CD4-positive, alpha-beta T cell treated with Interleukin-1 beta for 1 hour (primary cell): ENCODE data around the gene CD2AP.
"Not testable (repeated sequence)": the region's sequence is repeated elsewhere in the genome, so short reads cannot be mapped to it uniquely, and the experiment has no call there.

Experiments
- DNase-seq, 2 donors: peaks; one replicate each; pipeline ENCODE4 v3.0.0-alpha.2; 2020 to 2022

Gene CD2AP, protein sequence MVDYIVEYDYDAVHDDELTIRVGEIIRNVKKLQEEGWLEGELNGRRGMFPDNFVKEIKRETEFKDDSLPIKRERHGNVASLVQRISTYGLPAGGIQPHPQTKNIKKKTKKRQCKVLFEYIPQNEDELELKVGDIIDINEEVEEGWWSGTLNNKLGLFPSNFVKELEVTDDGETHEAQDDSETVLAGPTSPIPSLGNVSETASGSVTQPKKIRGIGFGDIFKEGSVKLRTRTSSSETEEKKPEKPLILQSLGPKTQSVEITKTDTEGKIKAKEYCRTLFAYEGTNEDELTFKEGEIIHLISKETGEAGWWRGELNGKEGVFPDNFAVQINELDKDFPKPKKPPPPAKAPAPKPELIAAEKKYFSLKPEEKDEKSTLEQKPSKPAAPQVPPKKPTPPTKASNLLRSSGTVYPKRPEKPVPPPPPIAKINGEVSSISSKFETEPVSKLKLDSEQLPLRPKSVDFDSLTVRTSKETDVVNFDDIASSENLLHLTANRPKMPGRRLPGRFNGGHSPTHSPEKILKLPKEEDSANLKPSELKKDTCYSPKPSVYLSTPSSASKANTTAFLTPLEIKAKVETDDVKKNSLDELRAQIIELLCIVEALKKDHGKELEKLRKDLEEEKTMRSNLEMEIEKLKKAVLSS

DNA sequence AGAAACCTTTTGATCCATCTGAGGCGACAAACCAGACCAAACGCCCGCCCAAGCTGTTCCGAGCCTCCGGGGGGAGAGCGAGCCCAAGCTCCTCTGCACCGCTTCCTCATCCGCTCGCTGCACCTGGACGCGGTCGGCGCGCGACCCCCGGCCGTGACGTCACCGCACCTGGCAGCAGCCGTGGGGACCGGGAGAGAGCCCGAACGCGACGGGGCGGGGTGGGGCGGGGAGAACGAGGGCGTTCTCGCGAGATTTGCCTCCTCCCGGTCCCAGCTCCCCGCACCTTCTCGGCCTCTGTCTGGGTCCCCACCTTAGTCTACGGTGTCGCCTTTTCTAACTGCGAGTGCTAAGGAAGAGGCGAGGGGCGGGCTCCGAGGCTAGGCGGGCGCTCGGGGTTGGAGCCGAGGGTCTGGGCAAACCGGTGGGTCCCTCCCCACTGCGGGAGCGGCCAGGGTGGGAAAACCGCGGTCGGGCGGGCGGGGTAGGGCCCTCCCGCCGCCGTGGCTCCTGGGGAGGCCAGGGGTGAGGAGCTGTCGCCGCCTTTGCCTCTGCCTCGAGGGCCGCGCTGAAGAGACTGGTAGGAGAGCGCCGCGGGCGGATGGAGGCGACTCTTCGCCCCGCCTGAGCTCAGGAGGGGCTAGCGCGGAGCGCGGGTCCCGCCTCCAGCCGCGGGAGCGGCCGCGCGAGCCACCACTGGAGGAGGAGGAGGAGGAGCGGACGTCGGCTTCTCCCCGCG lies at the start of gene CD2AP:
Gene CD2AP (plus strand): TSS at position 293 of the 736 bp plus-strand sequence. CDS start 456 bp downstream, outside the sequence.
- DNase-seq = peak; percentile 92 to 95

DNA sequence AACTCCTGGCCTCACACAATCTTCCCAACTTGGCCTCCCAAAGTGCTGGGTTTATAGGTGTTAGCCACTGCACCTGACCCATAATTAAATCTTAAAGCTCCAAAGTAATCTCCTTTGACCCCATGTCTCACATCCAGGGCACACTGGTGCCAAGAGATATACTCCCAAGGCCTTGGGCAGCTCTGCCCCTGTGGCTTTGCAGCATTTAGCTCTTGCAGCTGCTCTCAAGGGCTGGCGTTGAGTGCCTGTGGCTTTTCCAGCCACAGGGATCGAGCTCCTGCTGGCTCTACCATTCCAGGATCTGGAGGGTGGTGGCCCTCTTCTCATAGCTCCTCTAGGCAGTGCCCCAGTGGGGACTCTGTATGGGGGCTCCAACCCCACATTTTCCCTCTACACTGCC lies 49.3 kb upstream of the CD2AP start:
- no peak for DNase-seq

DNA sequence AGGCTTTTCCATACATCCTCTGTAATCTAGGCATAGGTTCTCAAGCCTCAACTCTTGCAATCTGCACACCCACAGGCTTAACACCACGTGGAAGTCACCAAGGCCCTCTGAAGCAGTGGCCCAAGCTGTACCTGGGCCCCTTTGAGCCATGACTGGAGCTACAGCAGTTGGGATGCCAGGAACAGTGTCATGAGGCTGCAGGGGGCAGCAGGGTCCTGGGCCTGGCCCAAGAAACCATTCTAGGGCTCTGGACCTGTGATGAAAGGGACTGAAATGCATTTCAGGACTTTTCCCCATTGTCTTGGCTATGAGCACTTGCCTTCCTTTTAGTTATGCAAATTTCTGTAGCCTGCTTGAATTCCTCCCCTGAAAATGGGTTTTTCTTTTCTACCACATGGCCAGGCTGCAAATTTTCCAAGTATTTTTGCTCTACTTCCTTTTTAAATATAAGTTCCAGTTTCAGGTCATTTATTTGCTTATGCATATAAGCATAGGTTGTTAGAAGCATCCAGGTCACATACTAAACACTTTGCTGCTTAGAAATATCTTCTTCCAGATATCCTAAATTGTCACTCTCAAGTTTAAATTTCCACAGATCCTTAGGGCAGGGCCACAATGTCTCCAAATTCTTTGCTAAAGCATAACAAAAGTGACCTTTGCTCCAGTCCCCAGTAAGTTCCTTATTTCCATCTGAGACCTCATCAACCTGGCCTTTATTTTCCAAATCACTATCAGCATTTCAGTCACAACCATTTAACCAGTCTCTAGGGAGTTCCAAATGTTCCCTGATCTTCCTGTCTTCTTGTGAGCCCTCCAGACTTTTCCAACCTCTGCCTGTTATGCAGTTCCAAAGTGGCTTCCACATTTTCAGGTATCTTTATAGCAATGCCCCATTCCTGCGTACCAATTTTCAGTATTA lies 48.6 kb upstream of the CD2AP start:
- DNase-seq = no peak

GRCh38 chr6:47434372-47435253 lies 43.0 kb upstream of the CD2AP start:
- DNase-seq = no peak

DNA sequence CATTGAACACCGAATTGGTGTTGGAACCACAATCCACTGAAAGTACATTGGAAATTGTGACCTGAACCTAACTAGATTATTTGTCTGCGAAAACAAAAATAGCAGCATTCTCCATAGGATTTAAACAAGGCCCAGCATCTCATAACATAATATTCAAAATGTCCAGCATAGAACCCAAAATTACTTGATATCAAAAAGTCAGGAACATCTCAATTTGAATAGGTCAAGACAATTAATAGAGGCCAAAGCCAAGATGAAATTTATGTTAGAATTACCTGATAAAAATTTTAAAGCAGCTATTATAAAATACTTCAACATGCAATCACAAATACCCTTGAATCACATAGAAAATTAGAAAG lies 42.4 kb upstream of the CD2AP start:
- DNase-seq = no peak

DNA sequence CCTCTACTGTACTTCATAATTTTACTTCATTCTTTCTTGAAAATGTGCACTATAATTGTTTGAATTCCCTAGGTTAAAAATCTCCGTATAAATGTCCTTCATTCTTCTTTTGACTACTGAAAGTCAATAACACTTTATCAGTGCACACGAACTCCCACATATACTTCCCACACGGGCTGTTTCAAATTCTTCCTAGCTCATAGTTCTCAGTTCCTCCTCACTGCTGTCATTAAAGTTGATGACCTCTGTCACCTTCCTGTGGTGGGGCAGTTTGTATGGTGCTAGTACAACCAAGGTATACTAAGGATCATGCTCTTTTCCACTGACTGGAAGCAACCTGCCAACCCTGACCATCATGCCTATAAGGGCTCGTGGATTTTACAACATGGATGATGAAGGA lies 40.0 kb upstream of the CD2AP start:
- no peak for DNase-seq

- DNase-seq = peak in 1 of 2 donors; percentile 9
These were observed 38.9 kb upstream of the CD2AP start for GRCh38 chr6:47438481-47439347.

DNA sequence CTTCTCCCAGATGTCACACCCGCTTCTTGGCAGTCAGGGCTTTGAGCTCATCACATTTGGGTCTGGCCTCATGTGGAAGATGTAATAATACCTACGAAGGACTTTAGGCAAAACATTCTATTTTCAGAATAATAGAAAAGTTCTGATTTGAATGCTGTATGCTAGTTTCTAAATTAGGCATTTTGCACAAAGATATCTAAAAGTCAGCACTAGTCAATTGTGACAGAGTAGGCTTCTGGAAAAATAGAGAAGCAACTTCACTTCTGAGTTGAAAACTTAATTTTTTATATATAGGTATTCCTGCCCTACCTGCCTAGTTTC lies 38.3 kb upstream of the CD2AP start:
- no peak for DNase-seq

DNA sequence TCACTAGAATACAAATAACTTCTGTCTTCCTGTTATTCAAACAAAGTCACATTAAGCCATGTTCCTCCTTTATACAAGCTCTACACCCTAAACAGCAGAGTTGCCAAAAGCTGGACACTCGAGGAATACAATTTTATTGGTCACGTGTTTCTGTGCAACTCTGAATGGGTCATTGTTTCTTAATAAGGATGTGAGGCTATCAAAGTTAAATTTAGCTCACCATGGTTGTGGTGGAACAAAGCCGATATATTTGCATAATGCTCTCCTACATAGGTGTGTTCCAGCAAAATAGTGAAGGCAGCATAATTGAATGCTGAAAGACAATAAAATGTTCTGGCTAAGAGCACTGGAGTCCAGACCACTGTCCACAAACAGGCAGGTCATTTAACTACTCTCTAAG lies 36.9 kb upstream of the CD2AP start:
- no peak for DNase-seq

DNA sequence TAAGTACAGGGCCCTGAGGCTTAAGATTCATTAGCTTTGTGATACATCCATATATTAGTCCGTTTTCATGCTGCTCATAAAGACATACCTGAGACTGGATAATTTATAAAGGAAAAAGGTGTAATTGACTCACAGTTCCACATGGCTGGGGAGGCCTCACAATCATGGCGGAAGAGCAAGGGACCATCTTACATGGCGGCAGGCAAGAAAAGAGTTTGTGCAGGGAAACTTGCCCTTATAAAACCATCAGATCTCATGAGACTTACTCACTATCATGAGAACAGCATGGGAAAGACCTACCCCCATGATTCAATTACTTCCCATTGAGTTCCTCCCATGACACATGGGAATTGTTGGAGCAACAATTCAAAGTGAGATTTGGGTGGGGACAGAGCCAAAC lies 32.6 kb upstream of the CD2AP start:
- not testable (repeated sequence) for DNase-seq

- DNase-seq = no peak
These were observed 30.8 kb upstream of the CD2AP start for GRCh38 chr6:47446669-47447330.

DNA sequence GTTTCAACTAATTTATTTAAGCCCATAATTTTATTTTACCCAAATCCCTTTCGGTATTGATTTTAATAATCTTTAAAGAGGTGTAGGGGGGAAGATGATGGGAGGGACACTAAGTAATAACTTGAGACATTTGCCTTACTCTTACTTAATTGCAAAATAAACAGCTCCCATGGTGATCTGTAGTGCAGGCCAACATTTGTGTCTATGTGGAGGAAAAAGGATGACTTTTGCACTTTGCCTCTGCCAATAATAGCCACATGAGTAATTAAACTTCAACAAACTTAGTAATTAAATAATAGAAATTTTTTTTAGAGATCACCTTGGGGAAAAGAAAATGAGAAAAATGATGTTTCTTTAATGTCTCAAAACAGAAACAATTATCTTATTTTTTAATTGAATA lies 29.9 kb upstream of the CD2AP start:
- DNase-seq = no peak

GRCh38 chr6:47451162-47451561 lies 26.4 kb upstream of the CD2AP start:
- no peak for DNase-seq

- DNase-seq = no peak
These were observed 24.7 kb upstream of the CD2AP start for GRCh38 chr6:47452899-47453298.

- no peak for DNase-seq
These were observed 24.1 kb upstream of the CD2AP start for GRCh38 chr6:47453372-47453936.

GRCh38 chr6:47454713-47455396 lies 22.7 kb upstream of the CD2AP start:
- no peak for DNase-seq

DNA sequence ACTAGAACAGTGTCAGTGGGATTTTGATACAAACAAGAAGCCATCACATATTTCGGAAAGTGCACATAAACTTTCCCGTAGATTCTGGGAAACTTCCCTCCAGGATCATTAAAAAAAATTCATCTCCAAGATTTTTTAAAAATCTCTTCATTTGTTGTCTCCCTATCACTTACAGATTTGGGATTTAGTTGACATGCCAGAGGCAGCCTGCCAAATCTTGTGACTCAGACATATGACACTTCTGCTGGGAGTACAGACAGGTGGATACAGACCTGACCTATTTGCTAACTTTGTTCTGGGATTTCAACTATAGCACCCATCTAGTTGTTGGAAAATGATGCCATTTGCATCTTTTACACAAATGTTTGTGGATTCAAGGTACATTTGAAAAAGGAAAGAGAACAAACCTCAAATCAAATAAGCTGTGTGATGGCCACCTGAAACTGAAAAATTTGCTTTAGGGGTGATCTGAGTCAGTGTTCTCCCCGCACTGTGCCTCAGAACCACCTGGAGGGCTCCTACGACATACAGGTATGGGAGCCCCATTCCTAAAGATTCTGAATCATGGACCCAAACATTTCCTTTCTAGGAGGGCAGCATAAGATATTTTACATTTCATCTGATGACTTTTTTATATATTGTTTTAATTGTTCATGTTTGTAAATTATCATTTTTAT lies 21.9 kb upstream of the CD2AP start:
- no peak for DNase-seq

DNA sequence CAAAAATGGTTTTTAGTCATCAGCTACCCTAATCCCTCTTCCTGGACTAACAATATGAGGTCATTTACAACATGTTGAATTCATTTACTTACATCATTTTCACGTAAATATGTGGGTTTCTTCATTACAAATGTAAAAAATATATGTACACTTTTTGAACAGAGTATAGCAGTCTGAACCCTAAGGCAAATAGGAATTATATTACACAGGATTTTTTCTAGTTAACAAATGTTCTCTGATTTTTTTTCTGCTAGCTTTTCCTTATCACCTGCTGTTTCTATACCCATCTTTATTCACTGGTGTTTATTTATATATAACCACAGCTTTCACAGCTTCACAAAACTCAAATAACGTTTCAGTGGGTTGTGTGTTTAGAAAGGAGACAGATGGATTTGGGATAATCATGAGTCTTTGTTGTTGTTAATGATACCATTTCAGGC lies 21.0 kb upstream of the CD2AP start:
- no peak for DNase-seq

DNA sequence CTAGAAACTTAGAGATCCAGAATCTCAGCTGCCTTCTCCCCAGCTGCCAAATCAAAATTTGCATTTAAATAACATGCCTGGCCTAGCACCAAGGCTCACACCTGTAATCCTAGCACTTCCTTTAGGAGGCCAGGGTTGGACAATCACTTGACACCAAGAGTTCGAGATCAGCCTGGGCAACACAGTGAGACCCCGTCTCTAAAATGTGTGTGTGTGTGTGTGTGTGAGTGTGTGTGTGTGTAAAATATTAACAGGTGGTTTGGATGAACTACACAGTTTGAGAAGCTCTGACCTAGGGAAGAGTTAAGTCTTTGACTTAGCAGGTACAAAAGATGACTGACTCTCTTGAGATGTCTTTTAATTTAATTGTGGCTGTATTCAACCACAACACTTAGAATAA lies 20.2 kb upstream of the CD2AP start:
- no peak for DNase-seq
